GM23248 (cell line): ENCODE results near the gene PDGFRA.

Source experiments
- EZH2 ChIP-seq: fragments of 200-600 bp; sonication (generic); IDR thresholded peaks from 2 replicates; pipeline ENCODE4 v1.6.1; 2018; ENCODE audit warnings: antibody characterized with exemption, mild to moderate bottlenecking; ENCODE audit not compliant: insufficient read depth, poor library complexity, severe bottlenecking
- EZH2phosphoT487 ChIP-seq: fragments of 200-600 bp; sonication (generic); IDR thresholded peaks from 2 replicates; pipeline ENCODE4 v1.6.1; 2018; ENCODE audit warnings: antibody characterized with exemption, moderate library complexity, mild to moderate bottlenecking, low read depth; ENCODE audit not compliant: insufficient read depth

DNA sequence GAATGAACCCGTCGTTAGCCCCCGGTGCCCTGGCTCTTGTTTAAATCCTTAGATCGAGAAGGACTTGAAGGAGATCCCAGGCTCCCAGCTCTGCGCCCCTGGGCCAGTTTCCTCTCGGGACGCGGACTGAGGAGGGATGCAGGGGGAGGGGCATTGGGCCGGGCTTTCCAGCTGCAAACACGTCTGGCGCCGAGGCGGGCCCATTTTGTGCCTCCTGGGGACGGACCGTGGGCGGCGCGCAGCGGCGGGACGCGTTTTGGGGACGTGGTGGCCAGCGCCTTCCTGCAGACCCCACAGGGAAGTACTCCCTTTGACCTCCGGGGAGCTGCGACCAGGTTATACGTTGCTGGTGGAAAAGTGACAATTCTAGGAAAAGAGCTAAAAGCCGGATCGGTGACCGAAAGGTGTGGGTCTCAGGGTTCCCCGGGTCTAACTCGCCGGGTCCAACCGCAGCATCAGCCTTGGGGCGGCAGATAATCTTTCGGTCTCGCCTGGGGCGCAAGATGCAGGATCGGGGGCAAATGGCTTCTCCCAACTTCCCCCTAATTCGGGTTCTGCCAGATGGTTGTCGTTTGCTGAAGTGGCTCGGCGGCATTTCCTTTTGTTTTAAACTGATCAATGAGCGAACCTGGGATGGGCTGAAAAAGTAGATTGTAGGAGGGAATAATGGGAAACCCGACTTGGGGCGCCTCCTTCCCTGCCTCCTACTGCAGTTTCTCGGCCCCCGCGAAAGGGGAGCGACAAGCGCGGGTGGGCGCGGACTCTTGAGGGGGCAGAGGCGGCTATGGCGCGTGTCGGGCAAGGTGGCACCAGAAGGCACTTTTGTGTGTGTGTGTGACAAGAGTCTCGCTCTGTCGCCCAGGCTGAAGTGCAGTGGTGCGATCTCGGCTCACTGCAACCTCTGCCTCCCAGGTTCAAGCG, 2.9 kb downstream of the PDGFRA start:
- TF ChIP-seq EZH2, result no peak
- no peak for TF ChIP-seq EZH2phosphoT487
